ENCODE results near the gene HAGHL.

Gene HAGHL

GRCh38 chr16:714079-714478 is 12.8 kb upstream of the HAGHL start:
- H3K36me3 ChIP-seq (ENCODE audit: insufficient read depth, low read length) = no peaks in the 10 kb centered on the region
- no peak overlapping the region for H3K27ac ChIP-seq (ENCODE audit: low read depth, low read length, poor library complexity, severe bottlenecking)
- H3K4me1 ChIP-seq (ENCODE audit: insufficient read depth, low read length, severe bottlenecking) = peaks cover 15% of the 10 kb centered on the region
- no peak overlapping the region for H2AFZ ChIP-seq (ENCODE audit: low read length)
- H3F3A ChIP-seq (ENCODE audit: insufficient read depth, low read length) = no peaks in the 10 kb centered on the region
- no peaks in the 10 kb centered on the region for H3K9me2 ChIP-seq (ENCODE audit: low read depth, low read length)
- no peak overlapping the region for H3K4me2 ChIP-seq (ENCODE audit: low read length)
- H3K27me3 ChIP-seq (ENCODE audit: insufficient read depth, low read length) = peaks cover 23% of the 10 kb centered on the region
- H3K9me3 ChIP-seq (ENCODE audit: low read length) = no peaks in the 10 kb centered on the region
- H3K9ac ChIP-seq (ENCODE audit: low read length) = no peak overlapping the region
- no peak for TF ChIP-seq EZH2 (IDR thresholded peaks at IDR 0.05; ENCODE audit: borderline replicate concordance, low read length)
- TF ChIP-seq, protein P1, sequence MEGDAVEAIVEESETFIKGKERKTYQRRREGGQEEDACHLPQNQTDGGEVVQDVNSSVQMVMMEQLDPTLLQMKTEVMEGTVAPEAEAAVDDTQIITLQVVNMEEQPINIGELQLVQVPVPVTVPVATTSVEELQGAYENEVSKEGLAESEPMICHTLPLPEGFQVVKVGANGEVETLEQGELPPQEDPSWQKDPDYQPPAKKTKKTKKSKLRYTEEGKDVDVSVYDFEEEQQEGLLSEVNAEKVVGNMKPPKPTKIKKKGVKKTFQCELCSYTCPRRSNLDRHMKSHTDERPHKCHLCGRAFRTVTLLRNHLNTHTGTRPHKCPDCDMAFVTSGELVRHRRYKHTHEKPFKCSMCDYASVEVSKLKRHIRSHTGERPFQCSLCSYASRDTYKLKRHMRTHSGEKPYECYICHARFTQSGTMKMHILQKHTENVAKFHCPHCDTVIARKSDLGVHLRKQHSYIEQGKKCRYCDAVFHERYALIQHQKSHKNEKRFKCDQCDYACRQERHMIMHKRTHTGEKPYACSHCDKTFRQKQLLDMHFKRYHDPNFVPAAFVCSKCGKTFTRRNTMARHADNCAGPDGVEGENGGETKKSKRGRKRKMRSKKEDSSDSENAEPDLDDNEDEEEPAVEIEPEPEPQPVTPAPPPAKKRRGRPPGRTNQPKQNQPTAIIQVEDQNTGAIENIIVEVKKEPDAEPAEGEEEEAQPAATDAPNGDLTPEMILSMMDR (IDR thresholded peaks at IDR 0.05; ENCODE audit: low read length) = no peak
- H3K79me2 ChIP-seq (ENCODE audit: insufficient read depth, low read length) = no peaks in the 10 kb centered on the region
- H3K4me3 ChIP-seq (ENCODE audit: low read depth, low read length, poor library complexity, severe bottlenecking) = no peak overlapping the region
- H4K20me1 ChIP-seq (ENCODE audit: insufficient read depth, low read length) = no peaks in the 10 kb centered on the region

DNA sequence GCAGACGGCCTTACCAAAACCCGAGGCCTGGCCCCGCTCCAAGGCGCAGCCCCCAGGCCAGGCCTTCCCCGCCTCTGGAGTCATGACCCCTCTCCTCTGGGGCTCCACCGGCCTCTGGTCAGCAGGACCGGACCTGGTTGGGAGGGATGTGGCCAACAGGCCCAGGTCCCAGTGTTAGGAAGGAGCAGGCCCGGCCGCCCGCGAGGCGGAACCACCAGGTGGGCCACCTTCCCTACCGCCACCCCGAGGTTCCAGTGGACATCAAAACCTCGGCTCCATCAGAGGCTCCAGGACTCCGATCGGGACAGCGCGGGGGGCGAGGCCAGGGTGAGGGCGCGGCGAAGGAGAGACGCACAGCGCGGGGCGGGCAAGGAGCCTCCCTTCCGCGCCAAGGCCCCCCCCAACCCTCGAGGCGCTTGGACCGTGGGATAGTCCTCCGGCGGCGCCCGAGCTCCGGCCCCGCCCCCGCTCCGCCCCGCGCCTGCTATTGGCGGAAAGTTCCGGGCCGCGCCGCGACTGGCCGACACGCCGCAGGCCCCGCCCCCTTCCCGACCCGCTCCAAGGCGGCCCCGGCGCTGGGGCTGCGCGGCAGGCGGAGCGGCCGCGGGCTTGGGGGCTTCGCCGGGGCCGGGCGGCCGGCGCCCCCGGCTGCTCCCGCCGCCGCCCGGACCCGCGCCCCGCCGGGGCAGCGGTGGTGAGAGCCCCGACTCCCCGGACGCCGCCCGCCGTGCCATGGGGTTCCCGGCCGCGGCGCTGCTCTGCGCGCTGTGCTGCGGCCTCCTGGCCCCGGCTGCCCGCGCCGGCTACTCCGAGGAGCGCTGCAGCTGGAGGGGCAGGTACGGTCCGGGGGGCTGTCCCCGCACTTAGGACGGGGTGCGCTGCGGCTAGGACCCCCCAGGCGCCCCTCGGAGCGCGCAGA is 12.1 kb upstream of the HAGHL start, which contains the start of gene METRN:
TSS of gene METRN (plus strand) at position 561 of the 919 bp plus-strand sequence. CDS start at position 733, 172 bp downstream.
- no peak within 1 kb of the TSS; the same call in 1 of the 2 replicates for H3K9ac ChIP-seq (ENCODE audit: low read length)
- H3K4me2 ChIP-seq (ENCODE audit: low read length) = peak within 1 kb of the TSS; percentile 78
- no peak within 1 kb of the TSS for H3K27ac ChIP-seq (ENCODE audit: low read depth, low read length, poor library complexity, severe bottlenecking)
- no peaks in the 10 kb centered on the region for H3K36me3 ChIP-seq (ENCODE audit: insufficient read depth, low read length)
- TF ChIP-seq, protein P1 (IDR thresholded peaks at IDR 0.05; ENCODE audit: low read length) = no peak
- TF ChIP-seq EZH2 (IDR thresholded peaks at IDR 0.05; ENCODE audit: borderline replicate concordance, low read length) = no peak
- H3K4me1 ChIP-seq (ENCODE audit: insufficient read depth, low read length, severe bottlenecking) = peaks cover 17% of the 10 kb centered on the region
- no peaks in the 10 kb centered on the region for H3F3A ChIP-seq (ENCODE audit: insufficient read depth, low read length)
- peaks cover 23% of the 10 kb centered on the region for H3K27me3 ChIP-seq (ENCODE audit: insufficient read depth, low read length)
- no peaks in the 10 kb centered on the region for H3K9me3 ChIP-seq (ENCODE audit: low read length)
- H3K4me3 ChIP-seq (ENCODE audit: low read depth, low read length, poor library complexity, severe bottlenecking) = peak within 1 kb of the TSS; percentile 57
- no peaks in the 10 kb centered on the region for H3K79me2 ChIP-seq (ENCODE audit: insufficient read depth, low read length)
- no peaks in the 10 kb centered on the region for H4K20me1 ChIP-seq (ENCODE audit: insufficient read depth, low read length)
- H3K9me2 ChIP-seq (ENCODE audit: low read depth, low read length) = no peaks in the 10 kb centered on the region
- H2AFZ ChIP-seq (ENCODE audit: low read length) = no peak within 1 kb of the TSS

GRCh38 chr16:715477-716199 is 11.3 kb upstream of the HAGHL start:
- Histone ChIP-seq H3K79me2 (ENCODE audit: insufficient read depth, low read length) (no peaks in the 10 kb centered on the region), H2AFZ (ENCODE audit: low read length) (no peak overlapping the region), H3K4me2 (ENCODE audit: low read length) (peak overlapping the region; percentile 78), H3K9me2 (ENCODE audit: low read depth, low read length) (no peaks in the 10 kb centered on the region), H3K4me3 (ENCODE audit: low read depth, low read length, poor library complexity, severe bottlenecking) (peak overlapping the region; percentile 57), H3K36me3 (ENCODE audit: insufficient read depth, low read length) (no peaks in the 10 kb centered on the region), H3K27ac (ENCODE audit: low read depth, low read length, poor library complexity, severe bottlenecking) (no peak overlapping the region), H3K9me3 (ENCODE audit: low read length) (no peaks in the 10 kb centered on the region), H3K27me3 (ENCODE audit: insufficient read depth, low read length) (peaks cover 22% of the 10 kb centered on the region), H3K9ac (ENCODE audit: low read length) (no peak overlapping the region; the same call in 1 of the 2 replicates), H4K20me1 (ENCODE audit: insufficient read depth, low read length) (no peaks in the 10 kb centered on the region), H3K4me1 (ENCODE audit: insufficient read depth, low read length, severe bottlenecking) (peaks cover 24% of the 10 kb centered on the region), H3F3A (ENCODE audit: insufficient read depth, low read length) (no peaks in the 10 kb centered on the region)
- TF ChIP-seq, protein P1 (IDR thresholded peaks at IDR 0.05; ENCODE audit: low read length) = peak; percentile 13; the same call in 1 of the 2 replicates
- no peak for TF ChIP-seq EZH2 (IDR thresholded peaks at IDR 0.05; ENCODE audit: borderline replicate concordance, low read length)

Measured in OCI-LY1 (cell line).